ENCODE data around the gene ICA1L. TPM values are rescaled to one million over a fixed set of nuclear protein-coding genes. Genes with fewer than 3 reads are reported as not detected.

The ICA1L gene
- total and polyA plus RNA-seq, 2 of the 13 experiments (the other 11 are each of a cell fraction or from before 2014, with no cell fraction given): 1.5 to 2.4 TPM

DNA sequence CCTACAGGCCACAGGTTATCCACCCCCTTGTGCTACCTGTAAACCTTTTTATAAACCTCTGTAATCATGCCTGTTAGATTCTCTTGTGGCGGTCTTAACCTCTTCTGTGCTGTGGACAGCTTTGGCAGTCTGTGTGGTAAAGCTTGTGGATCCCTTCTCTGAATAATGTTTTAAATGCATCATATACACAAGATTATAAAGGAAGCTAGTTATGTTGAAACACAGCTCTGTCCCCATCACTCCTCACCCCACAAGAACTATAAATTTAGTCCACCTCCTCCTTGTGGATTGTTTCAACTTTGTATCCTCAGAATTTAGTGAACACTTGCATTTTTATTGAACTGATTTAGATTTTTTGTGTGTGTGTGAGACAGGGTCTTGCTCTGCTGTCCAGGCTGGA lies 107.7 kb downstream of the ICA1L start:
- in situ Hi-C loops (cut with HindIII; ENCODE audit: extremely low pct_ligation_motif_present, low pct_unique_long_range_greater_than_20kb): no loop called here
- DNase-seq (ENCODE audit: low spot score): no peak
- H3K4me2 ChIP-seq (ENCODE audit: low read depth, low read length): no peak overlapping the region
- peaks cover 14 to 49% of the 10 kb centered on the region in 2 experiments for H3K36me3 ChIP-seq (replicated peaks in 1 of 2; ENCODE audit: control insufficient read depth in 1 of 2, insufficient read depth in 2 of 2, low read length in 2 of 2)
- H3K9me3 ChIP-seq (ENCODE audit: low read length): no peaks in the 10 kb centered on the region
- CTCF ChIA-PET (ENCODE audit: low intra/inter-chr PET ratio, low total read pairs): no interaction called here
- H3K27ac ChIP-seq (ENCODE audit: extremely low read length, insufficient read depth, low read length): no peak overlapping the region
- BruUV-seq (replicated peaks): no TSS peak
- peaks cover 9% of the 10 kb centered on the region for H3K4me1 ChIP-seq (ENCODE audit: insufficient read depth, low read length)
- no peak for FAIRE-seq
- H3K79me2 ChIP-seq (ENCODE audit: insufficient read depth, low read length): no peaks in the 10 kb centered on the region
- no peak for ATAC-seq
- H3K4me3 ChIP-seq (replicated peaks in 1 of 3; ENCODE audit: insufficient read depth in 1 of 3, low read depth in 2 of 3, low read length in 3 of 3): no peak overlapping the region
- intact Hi-C loops (cut with micrococcal nuclease; ENCODE audit: unreplicated experiment): no loop called here
- WGBS (ENCODE audit: low lambda C conversion rate): 92% methylated on average over 1 of the region's 1 CpG
- H3K9ac ChIP-seq (ENCODE audit: insufficient read depth, low read depth, low read length): no peak overlapping the region
- H3K27me3 ChIP-seq (ENCODE audit: control insufficient read depth in 1 of 2, insufficient read depth in 2 of 2, low read length in 2 of 2): no peaks in the 10 kb centered on the region
- POLR2A ChIA-PET: no interaction called here
- TF ChIP-seq MEF2D (CRISPR knock-in tag; IDR thresholded peaks at IDR 0.05) (no peak), POLR2A (IDR thresholded peaks at IDR 0.05; ENCODE audit: insufficient read depth in 1 of 2, low read depth in 2 of 2, low read length in 2 of 2) (no peak), ZNF567 (CRISPR knock-in tag; IDR thresholded peaks at IDR 0.05; ENCODE audit: borderline replicate concordance) (no peak), TAF1 (CRISPR knock-in tag; IDR thresholded peaks at IDR 0.05) (no peak), ZNF510 (CRISPR knock-in tag; IDR thresholded peaks at IDR 0.05; ENCODE audit: low read depth) (no peak), CREM (IDR thresholded peaks at IDR 0.05) (no peak), CREM (CRISPR knock-in tag; IDR thresholded peaks at IDR 0.05) (no peak), ZNF598 (CRISPR knock-in tag; IDR thresholded peaks at IDR 0.05; ENCODE audit: borderline replicate concordance) (no peak), GZF1 (CRISPR knock-in tag; IDR thresholded peaks at IDR 0.05) (no peak), ZNF333 (CRISPR knock-in tag; IDR thresholded peaks at IDR 0.05; ENCODE audit: borderline replicate concordance) (no peak), ZNF761 (CRISPR knock-in tag; conservative IDR thresholded peaks at IDR 0.05) (no peak), NRL (CRISPR knock-in tag; IDR thresholded peaks at IDR 0.05; ENCODE audit: borderline replicate concordance) (no peak), ARID2 (CRISPR knock-in tag; IDR thresholded peaks at IDR 0.05; ENCODE audit: borderline replicate concordance) (no peak), MYC (CRISPR knock-in tag; IDR thresholded peaks at IDR 0.05; ENCODE audit: borderline replicate concordance) (no peak), SRF (IDR thresholded peaks at IDR 0.05; ENCODE audit: low read depth, low read length) (no peak)
- TF ChIP-seq, protein P1, sequence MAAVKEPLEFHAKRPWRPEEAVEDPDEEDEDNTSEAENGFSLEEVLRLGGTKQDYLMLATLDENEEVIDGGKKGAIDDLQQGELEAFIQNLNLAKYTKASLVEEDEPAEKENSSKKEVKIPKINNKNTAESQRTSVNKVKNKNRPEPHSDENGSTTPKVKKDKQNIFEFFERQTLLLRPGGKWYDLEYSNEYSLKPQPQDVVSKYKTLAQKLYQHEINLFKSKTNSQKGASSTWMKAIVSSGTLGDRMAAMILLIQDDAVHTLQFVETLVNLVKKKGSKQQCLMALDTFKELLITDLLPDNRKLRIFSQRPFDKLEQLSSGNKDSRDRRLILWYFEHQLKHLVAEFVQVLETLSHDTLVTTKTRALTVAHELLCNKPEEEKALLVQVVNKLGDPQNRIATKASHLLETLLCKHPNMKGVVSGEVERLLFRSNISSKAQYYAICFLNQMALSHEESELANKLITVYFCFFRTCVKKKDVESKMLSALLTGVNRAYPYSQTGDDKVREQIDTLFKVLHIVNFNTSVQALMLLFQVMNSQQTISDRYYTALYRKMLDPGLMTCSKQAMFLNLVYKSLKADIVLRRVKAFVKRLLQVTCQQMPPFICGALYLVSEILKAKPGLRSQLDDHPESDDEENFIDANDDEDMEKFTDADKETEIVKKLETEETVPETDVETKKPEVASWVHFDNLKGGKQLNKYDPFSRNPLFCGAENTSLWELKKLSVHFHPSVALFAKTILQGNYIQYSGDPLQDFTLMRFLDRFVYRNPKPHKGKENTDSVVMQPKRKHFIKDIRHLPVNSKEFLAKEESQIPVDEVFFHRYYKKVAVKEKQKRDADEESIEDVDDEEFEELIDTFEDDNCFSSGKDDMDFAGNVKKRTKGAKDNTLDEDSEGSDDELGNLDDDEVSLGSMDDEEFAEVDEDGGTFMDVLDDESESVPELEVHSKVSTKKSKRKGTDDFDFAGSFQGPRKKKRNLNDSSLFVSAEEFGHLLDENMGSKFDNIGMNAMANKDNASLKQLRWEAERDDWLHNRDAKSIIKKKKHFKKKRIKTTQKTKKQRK (IDR thresholded peaks at IDR 0.05; ENCODE audit: low read length): no peak
- TF ChIP-seq, protein P2, sequence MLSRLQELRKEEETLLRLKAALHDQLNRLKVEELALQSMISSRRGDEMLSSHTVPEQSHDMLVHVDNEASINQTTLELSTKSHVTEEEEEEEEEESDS (CRISPR knock-in tag; IDR thresholded peaks at IDR 0.05; ENCODE audit: borderline replicate concordance): no peak
- TF ChIP-seq, protein P3, sequence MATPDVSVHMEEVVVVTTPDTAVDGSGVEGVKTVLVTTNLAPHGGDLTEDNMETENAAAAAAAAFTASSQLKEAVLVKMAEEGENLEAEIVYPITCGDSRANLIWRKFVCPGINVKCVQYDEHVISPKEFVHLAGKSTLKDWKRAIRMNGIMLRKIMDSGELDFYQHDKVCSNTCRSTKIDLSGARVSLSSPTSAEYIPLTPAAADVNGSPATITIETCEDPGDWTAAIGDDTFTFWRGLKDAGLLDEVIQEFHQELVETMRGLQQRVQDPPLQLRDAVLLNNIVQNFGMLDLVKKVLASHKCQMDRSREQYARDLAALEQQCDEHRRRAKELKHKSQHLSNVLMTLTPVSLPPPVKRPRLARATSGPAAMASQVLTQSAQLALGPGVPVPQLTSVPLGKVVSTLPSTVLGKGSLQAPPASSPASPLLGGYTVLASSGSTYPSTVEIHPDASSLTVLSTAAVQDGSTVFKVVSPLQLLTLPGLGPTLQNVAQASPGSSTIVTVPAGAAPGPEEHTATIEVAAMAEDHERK (CRISPR knock-in tag; IDR thresholded peaks at IDR 0.05; ENCODE audit: low read depth): no peak
- H4K20me1 ChIP-seq (ENCODE audit: insufficient read depth, low read length): no peaks in the 10 kb centered on the region
- no peak overlapping the region for H2AFZ ChIP-seq (ENCODE audit: low read length)

Measured in HepG2 (cell line).